K562 (cell line): Measurements from ENCODE around the gene SETX. TPM values are rescaled to one million over a fixed set of nuclear protein-coding genes. Genes with fewer than 3 reads are reported as not detected.

Experiments
- ATAC-seq: fragments of 200-7000 bp; cut with Tn5 transposase; 3 replicates; pipeline ENCODE4 v1.9.1; 2020; ENCODE audit warnings: moderate library complexity
- BruUV-seq: library from RNA; stranded (reverse); fragments of 400-500 nt; replicated peaks from 2 replicates; lab custom pipeline; 2021; lab: Mats Ljungman, UMichigan
- CTCF ChIA-PET: fragments of 300-600 bp; formaldehyde crosslinking; extraction: SDS; loops from one replicate; lab custom pipeline; 2021; ENCODE audit warnings: low intra/inter-chr PET ratio; lab: Yijun Ruan, JAX
- POLR2A ChIA-PET: fragments of 300-600, 350-650 bp; sonication (Branson Sonifier 250); formaldehyde crosslinking; extraction: SDS; loops from one replicate; lab custom pipeline; 2021; ENCODE audit warnings: antibody characterized with exemption, inconsistent platforms; lab: Yijun Ruan, JAX
- DNase-seq, 4 experiments: peaks; one replicate each; pipeline versions ENCODE4 v3.0.0 to v3.0.0-alpha.2; 2011 to 2018; ENCODE audit warnings: low spot score in 3 of 4, mixed read lengths in 3 of 4; ENCODE audit errors: extremely low read depth in 1 of 4
- FAIRE-seq: peaks from 2 replicates; lab custom pipeline; 2011; peaks lifted over from hg19 to GRCh38; lab: Jason Lieb, UNC
- H2AFZ ChIP-seq: 2 replicates; pipeline ENCODE4 v1.6.0; 2011; ENCODE audit warnings: low read depth, low read length, control low read depth, inconsistent platforms
- H3K27ac ChIP-seq: fragments of 200-600 bp; 3 replicates; pipeline ENCODE4 v1.8.0; 2011; ENCODE audit warnings: low read depth, mild to moderate bottlenecking, control low read depth, inconsistent platforms, low read length, moderate library complexity, mixed read lengths; ENCODE audit errors: extremely low read depth
- H3K27me3 ChIP-seq, 2 experiments: fragments of 300-600 bp in 1 of 2; 2 replicates in 1 of 2; 3 replicates in 1 of 2; pipeline versions ENCODE4 v1.6.0 to v1.8.0; 2011; ENCODE audit warnings: inconsistent platforms in 2 of 2, low read length in 2 of 2, mild to moderate bottlenecking in 1 of 2, mixed read lengths in 1 of 2, moderate library complexity in 1 of 2; ENCODE audit not compliant: control insufficient read depth in 2 of 2, insufficient read depth in 2 of 2
- H3K36me3 ChIP-seq: fragments of 300-600 bp; 3 replicates; pipeline ENCODE4 v1.8.0; 2011; ENCODE audit warnings: mild to moderate bottlenecking, low read length, inconsistent platforms; ENCODE audit not compliant: control insufficient read depth, insufficient read depth
- H3K4me1 ChIP-seq, 2 experiments: fragments of 200-600 bp in 1 of 2; replicated peaks in 1 of 2; 2 replicates in 1 of 2; 3 replicates in 1 of 2; pipeline versions ENCODE4 v1.5.1 to v1.8.0; 2011; ENCODE audit warnings: inconsistent platforms in 2 of 2, low read length in 2 of 2, mild to moderate bottlenecking in 1 of 2, mixed read lengths in 1 of 2, moderate library complexity in 1 of 2; ENCODE audit not compliant: control insufficient read depth in 2 of 2, insufficient read depth in 2 of 2
- H3K4me2 ChIP-seq: 2 replicates; pipeline ENCODE4 v1.6.1; 2011; ENCODE audit warnings: low read length, control low read depth, inconsistent platforms, mixed read lengths; ENCODE audit not compliant: insufficient read depth
- H3K4me3 ChIP-seq: fragments of 200-600 bp; sonication (generic), shearing (Covaris generic); 2 replicates; pipeline ENCODE4 v1.5.1; 2016; ENCODE audit warnings: control low read depth, inconsistent platforms
- H3K79me2 ChIP-seq: fragments of 200-600 bp; 3 replicates; pipeline ENCODE4 v1.8.0; 2011; ENCODE audit warnings: low read length, inconsistent platforms; ENCODE audit not compliant: control insufficient read depth, insufficient read depth
- H3K9ac ChIP-seq, 2 experiments: 2 replicates each; pipeline versions ENCODE4 v1.6.0 to v1.6.1; 2011; ENCODE audit warnings: low read depth in 2 of 2, low read length in 2 of 2, control low read depth in 1 of 2, inconsistent platforms in 1 of 2, mild to moderate bottlenecking in 1 of 2, mixed read lengths in 1 of 2; ENCODE audit not compliant: insufficient read depth in 1 of 2
- H3K9me1 ChIP-seq: one replicate; pipeline ENCODE4 v1.6.0; 2011; ENCODE audit warnings: inconsistent platforms, mild to moderate bottlenecking, low read length, moderate library complexity; ENCODE audit not compliant: control insufficient read depth, insufficient read depth
- H3K9me3 ChIP-seq: replicated peaks from 2 replicates; pipeline ENCODE4 v1.5.1; 2011; ENCODE audit warnings: low read depth, low read length, inconsistent platforms; ENCODE audit not compliant: control insufficient read depth, insufficient read depth
- H4K20me1 ChIP-seq: replicated peaks from 2 replicates; pipeline ENCODE4 v1.6.1; 2011; ENCODE audit warnings: low read length, inconsistent platforms, mixed read lengths; ENCODE audit not compliant: control insufficient read depth, insufficient read depth
- MYC ChIP-seq, 2 experiments: fragments of 250-450 bp in 1 of 2; sonication (Bioruptor Pico) in 1 of 2; IDR thresholded peaks; 2 replicates each; pipeline versions ENCODE4 v1.5.1 to v1.6.1; 2012 to 2021; ENCODE audit warnings: low read depth in 2 of 2, borderline replicate concordance in 1 of 2, improper control_type of control experiment in 1 of 2, low read length in 1 of 2, mild to moderate bottlenecking in 1 of 2, moderate library complexity in 1 of 2
- SIN3B ChIP-seq: fragments of 450-650 bp; IDR thresholded peaks from 2 replicates; pipeline ENCODE4 v1.6.1; 2017; ENCODE audit warnings: low read depth, mild to moderate bottlenecking, moderate library complexity
- STAG1 ChIP-seq: sonication (generic); formaldehyde crosslinking; IDR thresholded peaks from 2 replicates; pipeline ENCODE4 v1.5.0; 2020; ENCODE audit warnings: missing genetic modification reagents, borderline replicate concordance
- TGIF2 ChIP-seq: sonication (generic); formaldehyde crosslinking; IDR thresholded peaks from 2 replicates; pipeline ENCODE4 v1.8.1; 2022; ENCODE audit warnings: mild to moderate bottlenecking, missing genetic modification reagents, moderate library complexity
- WGBS: fragments of 100-300 bp; shearing (Covaris generic); methylation state at CpG from one replicate; pipeline ENCODE4 v1.1.6; 2016; ENCODE audit warnings: low coverage, mixed read lengths; ENCODE audit not compliant: insufficient coverage; ENCODE audit errors: missing lambda C conversion rate; 5-methylcytosine and 5-hydroxymethylcytosine counted together
- in situ Hi-C: fragments of 300-500 bp; cut with MboI; formaldehyde crosslinking; loops from 4 replicates; pipeline ENCODE4 v1.15.0; 2018; ENCODE audit warnings: inconsistent platforms, mixed read lengths
- intact Hi-C: fragments of 100-400 bp; cut with micrococcal nuclease; formaldehyde crosslinking; loops from 2 replicates; pipeline ENCODE4 v1.14.2; 2022
- polyA plus RNA-seq, 8 experiments: library from polyadenylated mRNA; depleted of rRNA in 4 of 8; stranded (reverse) in 5 of 8; unstranded in 3 of 8; fragments of >200 nt; fragmentation: Nextera tagmentation in 2 of 8; fragmentation: Illumina TruSeq in 1 of 8; extraction: Ambion mirVana in 2 of 8; extraction: Trizol in 1 of 8; gene quantifications; 2 replicates each; pipeline versions ENCODE4 v1.2.1 to v1.2.3, GENCODE V29; 2011 to 2014; ENCODE audit warnings: inconsistent platforms in 1 of 8, missing spikeins in 1 of 8
- total RNA-seq, 7 experiments: library from RNA; depleted of rRNA in 6 of 7; stranded (reverse); fragments of >200 nt in 6 of 7; fragmentation: Illumina TruSeq in 2 of 7; extraction: Trizol in 2 of 7; gene quantifications; 2 replicates each; pipeline versions ENCODE4 v1.2.1 to v1.2.3, GENCODE V29; 2011 to 2021; ENCODE audit warnings: low replicate concordance in 1 of 7
- TF ChIP-seq, protein P1 (sequence below), 3 experiments: fragments of 200-800 bp in 1 of 3; fragments of 250-450 bp in 1 of 3; fragments of 450-650 bp in 1 of 3; sonication (Bioruptor Pico) in 1 of 3; sonication (Bioruptor generic) in 1 of 3; formaldehyde crosslinking in 1 of 3; IDR thresholded peaks; 2 replicates each; pipeline versions ENCODE4 v1.6.1 to v1.8.0; 2016 to 2022; ENCODE audit warnings: mild to moderate bottlenecking in 2 of 3, missing genetic modification characterization in 2 of 3, missing compliant biosample characterization in 1 of 3, moderate library complexity in 1 of 3
- TF ChIP-seq, protein P2 (sequence below): fragments of 200-800 bp; sonication (Bioruptor generic); IDR thresholded peaks from 2 replicates; pipeline ENCODE4 v1.6.1; 2017; ENCODE audit warnings: missing genetic modification characterization, missing compliant biosample characterization
- TF ChIP-seq, protein P3 (sequence below): IDR thresholded peaks from 2 replicates; pipeline ENCODE4 v1.6.1; 2011; ENCODE audit not compliant: insufficient read length; ENCODE audit errors: extremely low read depth
- TF ChIP-seq, protein P4 (sequence below), 3 experiments: IDR thresholded peaks in 2 of 3; conservative IDR thresholded peaks in 1 of 3; 2 replicates each; pipeline ENCODE4 v1.5.1; 2011 to 2012; ENCODE audit warnings: low read length in 3 of 3, mild to moderate bottlenecking in 3 of 3, control low read depth in 2 of 3, improper control_type of control experiment in 1 of 3, inconsistent platforms in 1 of 3, low read depth in 1 of 3, mixed read lengths in 1 of 3, moderate library complexity in 1 of 3; ENCODE audit not compliant: insufficient read depth in 2 of 3

Gene SETX
- total and polyA plus RNA-seq, 9 of the 15 experiments (the other 6 are each of a cell fraction or from before 2014, with no cell fraction given) = 8.7 to 45.7 (median 28.7) TPM

DNA sequence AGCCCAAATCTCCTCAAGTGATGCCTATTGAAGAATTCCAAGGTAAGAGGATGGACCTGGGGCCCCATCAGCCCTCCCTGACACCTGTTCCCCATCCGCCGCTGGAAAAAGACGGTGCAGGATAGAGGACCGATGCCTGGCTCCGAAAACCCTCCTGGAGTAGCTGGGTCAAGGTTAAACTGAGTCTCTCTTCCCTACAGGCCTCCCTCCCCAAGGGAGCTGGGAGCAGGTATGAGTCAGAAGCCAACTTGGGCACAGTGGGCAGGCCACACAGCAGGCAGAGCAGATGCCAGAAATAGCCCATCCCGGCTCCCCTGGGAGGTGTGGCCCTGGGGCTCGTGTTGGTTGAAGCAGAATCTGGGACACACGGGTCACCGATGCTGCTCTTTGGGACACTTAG lies 117.3 kb downstream of the SETX start (continued):
- TF ChIP-seq SIN3B = no peak

DNA sequence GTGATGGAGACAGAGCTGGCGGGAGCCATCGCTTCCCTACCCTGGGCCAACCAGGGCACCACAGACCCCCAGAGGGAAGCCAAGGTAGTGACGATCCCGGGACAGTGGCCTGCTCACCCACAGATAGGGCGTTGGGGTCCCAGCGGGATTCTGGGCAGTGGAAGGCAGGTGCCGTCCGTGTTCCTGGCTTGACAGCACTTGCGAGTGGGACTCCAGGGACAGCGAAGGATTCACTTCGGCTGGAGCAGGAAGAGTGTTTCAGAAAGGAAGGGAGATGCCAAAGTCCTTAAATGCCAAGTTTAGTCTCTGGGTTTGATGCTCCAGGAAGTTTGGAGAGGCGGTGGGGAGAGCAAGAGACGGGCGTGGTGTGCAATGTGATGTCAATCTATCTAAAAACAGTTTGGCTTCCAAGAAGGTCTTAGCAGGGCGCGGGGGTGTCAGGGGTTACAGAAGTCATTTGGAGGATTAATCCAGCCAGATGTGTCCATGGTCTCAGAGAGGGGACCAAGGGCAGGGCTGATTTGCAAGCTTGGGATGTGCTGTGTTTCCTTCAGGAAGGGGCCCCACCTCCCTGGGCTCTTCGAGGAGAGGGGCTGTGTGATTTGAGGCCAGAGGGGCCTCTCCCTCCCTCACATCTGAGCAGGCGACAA lies 118.0 kb downstream of the SETX start:
- Histone ChIP-seq H3K4me3 (no peak overlapping the region), H3K9me3 (no peaks in the 10 kb centered on the region), H3K27ac (no peak overlapping the region), H4K20me1 (peaks cover 9% of the 10 kb centered on the region), H3K4me1 (peaks cover 0 to 36% of the 10 kb centered on the region in 2 experiments; a peak in 4 of 5 replicates), H3K79me2 (no peaks in the 10 kb centered on the region), H2AFZ (no peak overlapping the region), H3K9me1 (no peaks in the 10 kb centered on the region), H3K36me3 (no peaks in the 10 kb centered on the region), H3K9ac (no peak overlapping the region), H3K4me2 (no peak overlapping the region), H3K27me3 (peaks cover 18 to 79% of the 10 kb centered on the region in 2 experiments; a peak in 4 of 5 replicates)
- WGBS = 6% methylated on average over 18 of the region's 18 CpGs
- intact Hi-C loops (loop anchor here (1.0 to 2.0 kb wide), 2 partner anchors 66 to 474 kb away; no protein-coding TSS in a partner anchor), in situ Hi-C loops (no loop called here)
- ATAC-seq (no peak), DNase-seq (no peak), FAIRE-seq (no peak)
- POLR2A ChIA-PET = interaction anchor here (0.7 to 1.9 kb wide), 3 partner anchors 9 to 68 kb away, joined by 3 to 4 read pairs (median 4); no protein-coding TSS in a partner anchor
- CTCF ChIA-PET = interaction anchor here (0.7 to 1.7 kb wide), 5 partner anchors 24 to 482 kb away, joined by 3 to 7 read pairs (median 3); no protein-coding TSS in a partner anchor
- BruUV-seq = no TSS peak
- no peak for TF ChIP-seq MYC (IDR thresholded peaks at IDR 0.05; ENCODE audit: low read depth, low read length)
- no peak for TF ChIP-seq MYC (CRISPR knock-in tag; IDR thresholded peaks at IDR 0.05; ENCODE audit: borderline replicate concordance, low read depth)
- TF ChIP-seq, protein P1, sequence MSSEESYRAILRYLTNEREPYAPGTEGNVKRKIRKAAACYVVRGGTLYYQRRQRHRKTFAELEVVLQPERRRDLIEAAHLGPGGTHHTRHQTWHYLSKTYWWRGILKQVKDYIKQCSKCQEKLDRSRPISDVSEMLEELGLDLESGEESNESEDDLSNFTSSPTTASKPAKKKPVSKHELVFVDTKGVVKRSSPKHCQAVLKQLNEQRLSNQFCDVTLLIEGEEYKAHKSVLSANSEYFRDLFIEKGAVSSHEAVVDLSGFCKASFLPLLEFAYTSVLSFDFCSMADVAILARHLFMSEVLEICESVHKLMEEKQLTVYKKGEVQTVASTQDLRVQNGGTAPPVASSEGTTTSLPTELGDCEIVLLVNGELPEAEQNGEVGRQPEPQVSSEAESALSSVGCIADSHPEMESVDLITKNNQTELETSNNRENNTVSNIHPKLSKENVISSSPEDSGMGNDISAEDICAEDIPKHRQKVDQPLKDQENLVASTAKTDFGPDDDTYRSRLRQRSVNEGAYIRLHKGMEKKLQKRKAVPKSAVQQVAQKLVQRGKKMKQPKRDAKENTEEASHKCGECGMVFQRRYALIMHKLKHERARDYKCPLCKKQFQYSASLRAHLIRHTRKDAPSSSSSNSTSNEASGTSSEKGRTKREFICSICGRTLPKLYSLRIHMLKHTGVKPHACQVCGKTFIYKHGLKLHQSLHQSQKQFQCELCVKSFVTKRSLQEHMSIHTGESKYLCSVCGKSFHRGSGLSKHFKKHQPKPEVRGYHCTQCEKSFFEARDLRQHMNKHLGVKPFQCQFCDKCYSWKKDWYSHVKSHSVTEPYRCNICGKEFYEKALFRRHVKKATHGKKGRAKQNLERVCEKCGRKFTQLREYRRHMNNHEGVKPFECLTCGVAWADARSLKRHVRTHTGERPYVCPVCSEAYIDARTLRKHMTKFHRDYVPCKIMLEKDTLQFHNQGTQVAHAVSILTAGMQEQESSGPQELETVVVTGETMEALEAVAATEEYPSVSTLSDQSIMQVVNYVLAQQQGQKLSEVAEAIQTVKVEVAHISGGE (CRISPR knock-in tag; IDR thresholded peaks at IDR 0.05) = no peak
- no peak for TF ChIP-seq TGIF2 (CRISPR knock-in tag)
- TF ChIP-seq, protein P2, sequence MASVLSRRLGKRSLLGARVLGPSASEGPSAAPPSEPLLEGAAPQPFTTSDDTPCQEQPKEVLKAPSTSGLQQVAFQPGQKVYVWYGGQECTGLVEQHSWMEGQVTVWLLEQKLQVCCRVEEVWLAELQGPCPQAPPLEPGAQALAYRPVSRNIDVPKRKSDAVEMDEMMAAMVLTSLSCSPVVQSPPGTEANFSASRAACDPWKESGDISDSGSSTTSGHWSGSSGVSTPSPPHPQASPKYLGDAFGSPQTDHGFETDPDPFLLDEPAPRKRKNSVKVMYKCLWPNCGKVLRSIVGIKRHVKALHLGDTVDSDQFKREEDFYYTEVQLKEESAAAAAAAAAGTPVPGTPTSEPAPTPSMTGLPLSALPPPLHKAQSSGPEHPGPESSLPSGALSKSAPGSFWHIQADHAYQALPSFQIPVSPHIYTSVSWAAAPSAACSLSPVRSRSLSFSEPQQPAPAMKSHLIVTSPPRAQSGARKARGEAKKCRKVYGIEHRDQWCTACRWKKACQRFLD (CRISPR knock-in tag) = no peak
- TF ChIP-seq, protein P3, sequence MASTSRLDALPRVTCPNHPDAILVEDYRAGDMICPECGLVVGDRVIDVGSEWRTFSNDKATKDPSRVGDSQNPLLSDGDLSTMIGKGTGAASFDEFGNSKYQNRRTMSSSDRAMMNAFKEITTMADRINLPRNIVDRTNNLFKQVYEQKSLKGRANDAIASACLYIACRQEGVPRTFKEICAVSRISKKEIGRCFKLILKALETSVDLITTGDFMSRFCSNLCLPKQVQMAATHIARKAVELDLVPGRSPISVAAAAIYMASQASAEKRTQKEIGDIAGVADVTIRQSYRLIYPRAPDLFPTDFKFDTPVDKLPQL = no peak
- TF ChIP-seq, protein P4, sequence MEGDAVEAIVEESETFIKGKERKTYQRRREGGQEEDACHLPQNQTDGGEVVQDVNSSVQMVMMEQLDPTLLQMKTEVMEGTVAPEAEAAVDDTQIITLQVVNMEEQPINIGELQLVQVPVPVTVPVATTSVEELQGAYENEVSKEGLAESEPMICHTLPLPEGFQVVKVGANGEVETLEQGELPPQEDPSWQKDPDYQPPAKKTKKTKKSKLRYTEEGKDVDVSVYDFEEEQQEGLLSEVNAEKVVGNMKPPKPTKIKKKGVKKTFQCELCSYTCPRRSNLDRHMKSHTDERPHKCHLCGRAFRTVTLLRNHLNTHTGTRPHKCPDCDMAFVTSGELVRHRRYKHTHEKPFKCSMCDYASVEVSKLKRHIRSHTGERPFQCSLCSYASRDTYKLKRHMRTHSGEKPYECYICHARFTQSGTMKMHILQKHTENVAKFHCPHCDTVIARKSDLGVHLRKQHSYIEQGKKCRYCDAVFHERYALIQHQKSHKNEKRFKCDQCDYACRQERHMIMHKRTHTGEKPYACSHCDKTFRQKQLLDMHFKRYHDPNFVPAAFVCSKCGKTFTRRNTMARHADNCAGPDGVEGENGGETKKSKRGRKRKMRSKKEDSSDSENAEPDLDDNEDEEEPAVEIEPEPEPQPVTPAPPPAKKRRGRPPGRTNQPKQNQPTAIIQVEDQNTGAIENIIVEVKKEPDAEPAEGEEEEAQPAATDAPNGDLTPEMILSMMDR (IDR thresholded peaks at IDR 0.05 in 2 of 3, conservative IDR thresholded peaks at IDR 0.05 in 1 of 3; ENCODE audit: insufficient read depth in 2 of 3, low read depth in 1 of 3, low read length in 3 of 3) = peak in 1 of 3 experiments; percentile 46; a peak in 1 of 6 replicates
- 0 out of 2 replicates have a peak, but pooled peaks have one; percentile 0 for TF ChIP-seq STAG1 (CRISPR knock-in tag)
